KMS-11 (cell line): ENCODE data around the gene BACE2.

Experiments used
- H2AFZ ChIP-seq: fragments of 200-600 bp; sonication (generic); 2 replicates; pipeline ENCODE4 v1.6.1; 2016; ENCODE audit warnings: antibody characterized with exemption, mixed run types, low read depth
- H3K27ac ChIP-seq: fragments of 200-600 bp; sonication (generic); 2 replicates; pipeline ENCODE4 v1.6.1; 2016; ENCODE audit warnings: mild to moderate bottlenecking, mixed run types
- H3K27me3 ChIP-seq: fragments of 200-600 bp; sonication (generic); 2 replicates; pipeline ENCODE4 v1.6.1; 2017; ENCODE audit warnings: mild to moderate bottlenecking, low read depth, mixed run types, moderate library complexity; ENCODE audit not compliant: insufficient read depth
- H3K36me3 ChIP-seq: fragments of 200-600 bp; sonication (generic); 2 replicates; pipeline ENCODE4 v1.6.1; 2017; ENCODE audit warnings: mild to moderate bottlenecking, mixed run types; ENCODE audit not compliant: insufficient read depth
- H3K4me1 ChIP-seq: fragments of 200-600 bp; sonication (generic); 2 replicates; pipeline ENCODE4 v1.6.1; 2016; ENCODE audit warnings: mild to moderate bottlenecking, low read depth, mixed run types; ENCODE audit not compliant: poor library complexity, severe bottlenecking
- H3K4me2 ChIP-seq: fragments of 200-600 bp; sonication (generic); 2 replicates; pipeline ENCODE4 v1.7.0; 2016; ENCODE audit warnings: mild to moderate bottlenecking, mixed run types
- H3K4me3 ChIP-seq: fragments of 200-600 bp; sonication (generic); IDR thresholded peaks from 2 replicates; pipeline ENCODE4 v1.6.1; 2017; ENCODE audit warnings: low read depth, low read length, mixed read lengths; ENCODE audit not compliant: insufficient read depth
- H3K79me2 ChIP-seq: fragments of 200-600 bp; sonication (generic); 2 replicates; pipeline ENCODE4 v1.6.1; 2016; ENCODE audit warnings: low read depth, mixed run types; ENCODE audit not compliant: insufficient read depth
- H3K9ac ChIP-seq: fragments of 200-600 bp; sonication (generic); 2 replicates; pipeline ENCODE4 v1.6.1; 2016; ENCODE audit warnings: mild to moderate bottlenecking, mixed run types
- H4K20me1 ChIP-seq: fragments of 200-600 bp; sonication (generic); 2 replicates; pipeline ENCODE4 v1.6.1; 2016; ENCODE audit warnings: mild to moderate bottlenecking, mixed run types; ENCODE audit not compliant: insufficient read depth
- CTCF ChIP-seq: fragments of 200-600 bp; sonication (generic); conservative IDR thresholded peaks from 2 replicates; pipeline ENCODE4 v1.6.1; 2017; ENCODE audit warnings: low read depth, mild to moderate bottlenecking, antibody characterized with exemption, low read length, moderate library complexity, mixed read lengths

BACE2 gene

GRCh38 chr21:41199123-41199522 lies 31.2 kb downstream of the BACE2 start:
- no peak for TF ChIP-seq CTCF
- Histone ChIP-seq H3K4me3 (no peak overlapping the region), H3K27ac (no peak overlapping the region), H3K79me2 (no peaks in the 10 kb centered on the region), H4K20me1 (no peaks in the 10 kb centered on the region), H3K27me3 (no peaks in the 10 kb centered on the region), H2AFZ (no peak overlapping the region), H3K4me2 (no peak overlapping the region), H3K36me3 (no peaks in the 10 kb centered on the region), H3K9ac (no peak overlapping the region), H3K4me1 (no peaks in the 10 kb centered on the region)

- no peak for TF ChIP-seq CTCF
- H2AFZ ChIP-seq: no peak overlapping the region
- H3K79me2 ChIP-seq: no peaks in the 10 kb centered on the region
These were observed 31.6 kb downstream of the BACE2 start for GRCh38 chr21:41199588-41199987.

GRCh38 chr21:41201385-41201784 lies 33.4 kb downstream of the BACE2 start:
- Histone ChIP-seq H3K27ac (no peak overlapping the region), H3K4me2 (no peak overlapping the region), H4K20me1 (no peaks in the 10 kb centered on the region), H3K4me3 (no peak overlapping the region), H3K36me3 (no peaks in the 10 kb centered on the region), H3K27me3 (no peaks in the 10 kb centered on the region), H3K9ac (no peak overlapping the region), H3K4me1 (no peaks in the 10 kb centered on the region), H2AFZ (no peak overlapping the region), H3K79me2 (no peaks in the 10 kb centered on the region)
- TF ChIP-seq CTCF: no peak

More at GRCh38 chr21:41199588-41199987, 31.6 kb downstream of the BACE2 start:
- no peaks in the 10 kb centered on the region for H3K27me3 ChIP-seq
- H3K4me1 ChIP-seq: no peaks in the 10 kb centered on the region
- no peak overlapping the region for H3K4me2 ChIP-seq
- H3K4me3 ChIP-seq: no peak overlapping the region
- H3K36me3 ChIP-seq: no peaks in the 10 kb centered on the region
- no peak overlapping the region for H3K27ac ChIP-seq
- no peak overlapping the region for H3K9ac ChIP-seq
- no peaks in the 10 kb centered on the region for H4K20me1 ChIP-seq

GRCh38 chr21:41204736-41205135 lies 36.8 kb downstream of the BACE2 start:
- Histone ChIP-seq H3K27me3 (no peaks in the 10 kb centered on the region), H3K9ac (no peak overlapping the region), H3K4me2 (no peak overlapping the region), H3K4me1 (no peaks in the 10 kb centered on the region), H3K4me3 (no peak overlapping the region), H3K79me2 (no peaks in the 10 kb centered on the region), H4K20me1 (no peaks in the 10 kb centered on the region), H3K36me3 (no peaks in the 10 kb centered on the region), H3K27ac (no peak overlapping the region), H2AFZ (no peak overlapping the region)
- no peak for TF ChIP-seq CTCF
